Right renal pelvis (tissue), 4 donors: ENCODE measurements around the gene GHRL. TPM values are rescaled to one million over a fixed set of nuclear protein-coding genes. Genes with fewer than 3 reads are reported as not detected.

Source experiments
- DNase-seq, 4 donors: peaks; one replicate each; pipeline ENCODE4 v3.0.0-alpha.2; 2013; ENCODE audit warnings: low read depth in 4 of 4, low spot score in 3 of 4, missing footprints in 1 of 4
- polyA plus RNA-seq, 4 donors: library from polyadenylated mRNA; unstranded; fragments of 120-200 nt; gene quantifications; one replicate each; pipeline ENCODE4 v1.2.1, GENCODE V29; 2013; ENCODE audit not compliant: insufficient read length in 4 of 4

Gene GHRL
- polyA plus RNA-seq, 4 donors: 2.9 to 4.3 (median 3.5) TPM

- no peak for DNase-seq
Observed at GRCh38 chr3:10328460-10329071, 35.8 kb upstream of the GHRL start.

GRCh38 chr3:10327592-10327991 is 34.8 kb upstream of the GHRL start:
- DNase-seq: no peak

GRCh38 chr3:10322352-10322710 is 29.6 kb upstream of the GHRL start:
- DNase-seq: no peak

- no peak for DNase-seq
Observed at GRCh38 chr3:10321630-10322351, 29.0 kb upstream of the GHRL start.

- DNase-seq: no peak
Observed at GRCh38 chr3:10320320-10320677, 27.6 kb upstream of the GHRL start.

- DNase-seq: no peak
Observed at GRCh38 chr3:10319804-10320203, 27.1 kb upstream of the GHRL start.

- no peak for DNase-seq
Observed at GRCh38 chr3:10319251-10319650, 26.5 kb upstream of the GHRL start.

- no peak for DNase-seq
Observed at GRCh38 chr3:10317961-10318350, 25.2 kb upstream of the GHRL start.

GRCh38 chr3:10317311-10317960 is 24.7 kb upstream of the GHRL start:
- no peak for DNase-seq

GRCh38 chr3:10315771-10316344 is 23.1 kb upstream of the GHRL start:
- DNase-seq: no peak

- no peak for DNase-seq
Observed at GRCh38 chr3:10315101-10315500, 22.4 kb upstream of the GHRL start.

GRCh38 chr3:10312861-10313260 is 20.1 kb upstream of the GHRL start:
- DNase-seq: no peak

GRCh38 chr3:10312391-10312790 is 19.6 kb upstream of the GHRL start:
- no peak for DNase-seq

GRCh38 chr3:10311710-10312109 is 19.0 kb upstream of the GHRL start:
- DNase-seq: no peak

GRCh38 chr3:10310578-10310977 is 17.8 kb upstream of the GHRL start:
- no peak for DNase-seq

- DNase-seq: no peak
Observed at GRCh38 chr3:10309736-10310135, 17.0 kb upstream of the GHRL start.

- DNase-seq: no peak
Observed at GRCh38 chr3:10308678-10309077, 15.9 kb upstream of the GHRL start.

- DNase-seq: no peak
Observed at GRCh38 chr3:10306156-10306555, 13.4 kb upstream of the GHRL start.

- no peak for DNase-seq
Observed at GRCh38 chr3:10305331-10305902, 12.7 kb upstream of the GHRL start.

- no peak for DNase-seq
Observed at GRCh38 chr3:10304905-10305304, 12.2 kb upstream of the GHRL start.

GRCh38 chr3:10303785-10304184 is 11.0 kb upstream of the GHRL start:
- no peak for DNase-seq

GRCh38 chr3:10303105-10303504 is 10.4 kb upstream of the GHRL start:
- no peak for DNase-seq
